GM12873 (cell line): Measurements from ENCODE around the gene SPAG16.

ENCODE experiments used
- TF ChIP-seq, protein P1 (sequence below): IDR thresholded peaks from 2 replicates; pipeline ENCODE4 v1.5.1; 2012; ENCODE audit warnings: low read depth, mild to moderate bottlenecking, moderate library complexity, low read length, control low read depth; ENCODE audit not compliant: insufficient read depth; ENCODE audit errors: missing control alignments

The SPAG16 gene

DNA sequence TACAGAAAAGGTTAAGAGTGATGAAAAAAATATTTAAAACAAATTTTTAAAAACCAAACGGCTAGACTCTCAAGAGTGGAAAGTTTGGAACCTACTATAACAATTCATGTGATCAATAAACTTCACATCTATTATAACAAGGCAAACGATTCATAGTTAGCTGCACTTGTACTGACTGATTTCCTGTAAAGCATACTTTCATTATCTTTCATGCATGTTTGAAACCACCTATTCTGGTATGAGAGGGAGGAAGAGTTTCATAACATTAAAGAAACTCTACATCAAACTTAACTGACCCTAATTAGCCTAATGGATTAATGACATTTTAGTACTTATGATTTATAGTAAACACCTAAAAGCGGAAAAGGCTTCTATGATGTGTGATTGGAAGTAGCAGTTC lies 1082.9 kb downstream of the SPAG16 start:
- TF ChIP-seq, protein P1, sequence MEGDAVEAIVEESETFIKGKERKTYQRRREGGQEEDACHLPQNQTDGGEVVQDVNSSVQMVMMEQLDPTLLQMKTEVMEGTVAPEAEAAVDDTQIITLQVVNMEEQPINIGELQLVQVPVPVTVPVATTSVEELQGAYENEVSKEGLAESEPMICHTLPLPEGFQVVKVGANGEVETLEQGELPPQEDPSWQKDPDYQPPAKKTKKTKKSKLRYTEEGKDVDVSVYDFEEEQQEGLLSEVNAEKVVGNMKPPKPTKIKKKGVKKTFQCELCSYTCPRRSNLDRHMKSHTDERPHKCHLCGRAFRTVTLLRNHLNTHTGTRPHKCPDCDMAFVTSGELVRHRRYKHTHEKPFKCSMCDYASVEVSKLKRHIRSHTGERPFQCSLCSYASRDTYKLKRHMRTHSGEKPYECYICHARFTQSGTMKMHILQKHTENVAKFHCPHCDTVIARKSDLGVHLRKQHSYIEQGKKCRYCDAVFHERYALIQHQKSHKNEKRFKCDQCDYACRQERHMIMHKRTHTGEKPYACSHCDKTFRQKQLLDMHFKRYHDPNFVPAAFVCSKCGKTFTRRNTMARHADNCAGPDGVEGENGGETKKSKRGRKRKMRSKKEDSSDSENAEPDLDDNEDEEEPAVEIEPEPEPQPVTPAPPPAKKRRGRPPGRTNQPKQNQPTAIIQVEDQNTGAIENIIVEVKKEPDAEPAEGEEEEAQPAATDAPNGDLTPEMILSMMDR = no peak

DNA sequence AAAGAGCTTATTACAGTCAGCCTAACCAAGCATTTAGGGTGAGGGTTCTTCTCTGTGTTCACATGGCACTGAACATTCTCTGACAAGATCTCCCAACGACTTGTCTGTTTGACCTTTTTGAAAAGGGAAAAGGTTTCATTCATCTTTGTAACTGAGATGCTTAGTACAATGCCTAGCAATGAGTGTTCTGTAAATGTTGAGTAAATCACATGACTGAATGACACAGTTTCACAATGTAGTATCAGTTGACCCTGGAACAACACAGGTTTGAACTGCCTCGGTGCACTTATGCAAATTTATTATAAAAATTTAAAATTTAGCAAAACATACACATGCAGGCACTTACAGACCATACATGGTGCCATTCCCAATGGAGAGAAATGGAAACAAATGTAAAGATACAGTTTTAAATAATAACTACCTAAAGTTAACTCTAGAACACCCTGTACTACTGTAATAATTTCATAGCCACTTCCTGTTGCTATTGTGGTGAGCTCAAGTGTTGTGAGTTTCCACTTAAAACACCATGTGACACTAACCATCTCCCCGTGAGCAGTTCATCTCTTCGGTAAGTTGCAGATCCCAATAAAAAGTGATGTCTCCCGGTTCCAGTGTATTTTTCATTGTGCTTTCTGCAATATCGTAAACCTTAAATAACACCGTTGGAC lies 1092.5 kb downstream of the SPAG16 start:
- TF ChIP-seq, protein P1 = no peak

DNA sequence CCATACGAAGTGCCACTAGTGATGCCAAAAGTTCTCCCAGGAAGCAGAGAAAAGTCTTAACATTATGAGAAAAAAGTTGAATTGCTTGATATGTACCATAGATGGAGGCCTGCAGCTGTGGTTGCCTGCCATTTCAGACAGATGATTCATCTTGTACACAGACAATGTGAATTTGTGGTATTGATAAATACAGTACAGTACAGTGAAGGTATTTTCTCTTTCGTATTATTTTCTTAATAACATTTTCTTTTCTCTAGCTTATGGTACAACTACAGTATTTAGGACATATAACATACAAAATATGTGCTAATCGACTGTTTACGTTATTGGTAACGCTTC lies 1093.0 kb downstream of the SPAG16 start:
- TF ChIP-seq, protein P1 = no peak

DNA sequence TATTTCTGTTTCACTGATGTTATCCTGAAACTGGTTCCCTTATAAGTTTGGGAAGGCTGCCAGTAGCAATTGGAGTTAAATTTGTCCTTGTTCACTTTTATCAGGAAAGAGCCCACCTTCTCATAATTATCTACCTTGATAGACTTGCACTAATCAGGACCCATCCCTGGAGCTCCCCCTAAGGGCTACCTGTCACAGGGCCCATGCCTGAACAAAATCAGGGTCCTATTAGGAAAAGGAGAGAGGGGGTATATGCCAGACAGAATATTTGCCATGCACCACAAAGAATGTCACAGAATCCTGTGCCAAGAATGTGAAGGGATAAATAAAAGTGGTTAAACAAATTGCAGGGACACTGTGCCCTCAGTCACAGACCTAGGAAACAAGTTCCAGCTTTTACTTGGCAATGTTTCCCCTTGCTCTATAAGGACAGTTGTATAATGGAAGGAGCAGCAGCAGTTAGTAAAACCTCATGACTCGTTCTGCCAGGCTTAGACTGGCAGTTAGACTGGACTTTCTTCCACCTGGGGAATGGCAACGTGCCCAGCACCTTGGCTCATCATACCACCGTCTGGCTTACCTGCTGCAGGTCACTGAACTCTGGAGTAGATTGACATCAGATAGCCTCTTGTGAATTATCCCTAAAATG lies 1094.3 kb downstream of the SPAG16 start:
- TF ChIP-seq, protein P1 = no peak

DNA sequence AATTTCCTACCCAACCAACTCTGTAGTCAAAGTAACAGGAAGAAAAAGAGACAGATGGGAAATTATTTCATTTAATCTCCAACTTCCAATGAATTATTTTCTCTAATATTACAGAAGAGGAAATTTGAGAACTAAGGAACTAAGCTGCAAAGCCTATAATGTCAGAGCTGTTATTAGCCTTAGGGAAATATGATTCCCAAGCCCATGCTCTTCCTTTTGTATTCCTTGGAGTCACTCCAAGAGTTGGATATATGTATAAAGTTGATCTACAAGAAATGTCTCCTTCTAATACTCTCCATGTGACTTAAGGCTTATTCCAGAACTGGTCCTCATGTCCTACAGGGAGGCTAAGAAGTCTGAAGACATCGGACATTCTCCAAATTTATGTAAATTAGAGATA lies 1095.0 kb downstream of the SPAG16 start:
- TF ChIP-seq, protein P1 = no peak

DNA sequence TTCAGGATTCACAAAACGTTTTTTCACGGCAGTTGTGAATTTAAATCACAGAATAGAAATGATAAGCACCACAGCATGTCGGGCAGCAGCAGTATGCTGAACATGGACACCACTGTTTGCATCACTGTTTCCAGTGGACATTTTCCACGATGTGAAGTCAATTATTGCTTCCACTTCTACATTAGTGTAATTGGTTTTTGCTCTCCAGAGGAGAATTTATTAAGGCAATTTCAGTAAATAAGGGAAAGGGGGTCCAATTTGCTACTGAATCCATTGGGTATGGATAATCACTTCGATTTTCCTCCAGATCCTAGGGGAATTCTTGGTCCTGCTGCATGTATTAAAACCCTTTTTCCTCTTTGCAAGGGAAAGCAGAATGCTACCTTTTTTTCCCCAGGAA lies 1096.4 kb downstream of the SPAG16 start:
- TF ChIP-seq, protein P1 = no peak

DNA sequence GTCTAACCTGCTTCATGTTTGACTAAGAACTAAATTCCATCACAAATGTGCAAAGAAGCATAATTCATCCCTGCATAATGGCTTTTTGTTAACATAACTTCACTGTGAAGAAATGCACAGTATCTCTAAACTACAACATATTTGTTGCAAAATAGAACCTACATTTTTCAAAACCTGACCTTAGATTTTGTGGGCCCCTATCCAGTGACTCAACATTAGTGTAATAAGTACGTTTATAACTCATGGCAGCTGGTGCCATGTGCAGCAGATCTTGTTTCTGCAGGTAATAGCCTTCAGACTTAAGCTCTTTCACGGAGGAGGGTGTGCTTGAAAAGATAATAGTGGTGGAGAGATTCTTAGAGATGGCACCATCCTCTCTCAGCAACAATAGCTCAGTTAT lies 1098.0 kb downstream of the SPAG16 start:
- TF ChIP-seq, protein P1 = no peak
